NCI-H69 (cell line): ENCODE measurements around the gene C1S.
"Not testable (repeated sequence)": the region's sequence is repeated elsewhere in the genome, so short reads cannot be mapped to it uniquely, and the experiment has no call there.

ENCODE experiments used
- DNase-seq: peaks from one replicate; lab custom pipeline; 2025; lab: John Stamatoyannopoulos, UW

The C1S gene

DNA sequence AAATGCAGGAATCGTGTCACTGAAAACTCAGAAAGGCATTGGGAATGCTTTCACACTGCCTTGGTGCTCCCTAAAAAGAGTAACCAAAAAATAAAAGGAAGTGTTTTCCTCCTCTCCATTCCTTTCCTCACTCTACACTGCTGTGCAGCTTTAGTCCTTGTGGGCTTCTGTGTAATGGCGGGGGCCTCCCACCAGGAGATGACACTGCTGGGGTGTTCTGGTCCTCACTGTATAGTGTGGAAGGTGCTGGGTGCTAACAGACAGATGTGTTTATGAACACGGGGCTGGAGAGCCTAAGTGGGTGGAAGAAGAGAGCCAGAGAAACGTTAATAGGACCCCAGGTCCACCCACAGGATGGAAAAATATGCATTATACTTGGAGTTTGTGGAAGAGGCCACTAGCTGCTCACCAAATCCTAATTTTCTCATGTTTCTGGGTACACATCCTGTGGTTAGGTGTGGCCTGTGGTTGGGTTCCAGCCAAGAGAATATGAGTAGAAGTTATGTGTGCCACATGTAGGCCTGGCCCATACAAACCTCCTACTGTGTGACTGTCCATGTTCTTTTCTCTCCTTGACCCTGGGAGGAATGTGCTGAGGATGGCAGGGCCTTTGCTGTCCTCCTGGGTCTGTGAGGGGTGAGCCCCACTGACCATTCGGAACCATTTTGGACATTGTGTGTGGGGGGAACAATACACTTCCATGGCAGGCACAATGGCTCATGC lies 14.0 kb upstream of the C1S start:
- DNase-seq = no peak

GRCh38 chr12:7047306-7047705 lies 13.2 kb upstream of the C1S start:
- DNase-seq = no peak

DNA sequence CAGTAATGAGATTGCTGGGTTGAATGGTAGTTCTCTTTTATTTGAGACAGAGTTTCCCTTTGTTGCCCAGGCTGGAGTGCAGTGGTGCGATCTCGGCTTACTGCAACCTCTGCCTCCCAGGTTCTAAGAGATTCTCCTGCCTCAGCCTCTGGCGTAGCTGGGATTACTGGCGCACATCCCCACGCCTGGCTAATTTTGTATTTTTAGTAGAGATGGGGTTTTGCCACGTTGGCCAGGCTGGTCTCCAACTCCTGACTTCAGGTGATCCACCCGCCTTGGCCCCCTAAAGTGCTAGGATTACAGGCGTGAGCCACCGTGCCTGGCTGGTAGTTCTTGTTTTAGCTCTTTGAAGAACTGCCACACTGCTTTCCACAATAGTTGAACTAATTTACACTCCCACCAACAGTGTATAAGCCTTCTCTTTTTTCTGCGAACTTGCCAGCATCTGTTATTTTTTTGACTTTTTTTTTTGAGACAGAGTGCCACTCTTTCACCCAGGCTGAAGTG lies 11.0 kb upstream of the C1S start:
- DNase-seq = not testable (repeated sequence)

DNA sequence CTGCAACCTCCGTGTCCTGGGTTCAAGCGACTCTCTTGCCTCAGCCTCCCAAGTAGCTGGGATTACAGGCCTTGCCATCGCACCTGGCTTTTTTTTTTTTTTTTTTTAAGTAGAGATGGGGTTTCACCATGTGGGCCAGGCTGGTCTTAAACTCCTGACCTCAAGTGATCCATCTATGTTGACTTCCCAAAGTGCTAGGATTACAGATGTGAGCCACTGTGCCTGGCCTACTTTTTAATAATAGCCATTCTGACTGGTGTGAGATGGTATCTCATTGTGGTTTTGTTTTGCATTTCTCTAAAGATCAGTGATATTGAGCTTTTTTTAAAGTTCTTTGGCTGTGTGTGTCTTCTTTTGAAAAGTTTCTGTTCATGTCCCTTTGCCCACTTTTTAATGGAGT lies 10.5 kb upstream of the C1S start:
- not testable (repeated sequence) for DNase-seq

- no peak for DNase-seq
Observed at GRCh38 chr12:7054925-7055324, 5.6 kb upstream of the C1S start.

- not testable (repeated sequence) for DNase-seq
Observed at GRCh38 chr12:7055736-7056135, 4.8 kb upstream of the C1S start.

DNA sequence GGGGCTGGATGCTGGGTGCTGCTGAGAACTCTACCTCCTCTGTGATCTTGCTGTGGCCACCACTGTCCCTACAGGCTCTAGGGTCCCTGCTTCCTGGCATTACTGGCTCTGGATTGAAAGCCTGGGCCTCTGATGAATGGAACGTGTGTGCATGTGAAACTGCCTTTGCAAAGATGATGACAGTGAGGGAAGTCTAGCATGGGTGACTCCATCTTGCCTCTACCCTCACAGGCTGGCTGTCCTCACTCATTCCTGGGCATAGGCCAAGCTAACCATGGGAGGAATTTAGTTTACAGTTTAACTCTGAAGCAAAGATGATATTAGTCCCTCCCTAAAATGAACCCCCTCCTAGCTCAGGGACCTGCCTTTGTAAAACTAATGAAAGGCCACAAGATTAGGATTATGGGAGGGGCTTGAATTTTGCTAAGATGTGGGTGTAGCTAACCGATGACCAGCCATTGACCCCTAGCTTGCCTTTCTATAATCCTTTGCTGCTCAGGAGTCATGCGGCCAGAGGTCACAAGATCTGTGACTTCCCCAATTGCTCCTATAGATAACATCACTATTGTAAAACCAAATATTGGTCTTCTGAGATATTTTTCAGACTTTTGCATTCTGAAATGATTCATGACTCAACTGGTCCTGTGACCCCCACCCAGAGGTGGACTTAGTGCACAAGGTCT lies 2.2 kb upstream of the C1S start:
- no peak for DNase-seq

GRCh38 chr12:7058850-7059395 lies 1.6 kb upstream of the C1S start:
- DNase-seq = no peak

GRCh38 chr12:7059780-7060179 lies 738 bp upstream of the C1S start:
- no peak for DNase-seq

- no peak for DNase-seq
Observed at GRCh38 chr12:7061138-7061537, 620 bp downstream of the C1S start.

- DNase-seq = no peak
Observed at GRCh38 chr12:7061596-7061995, 1.1 kb downstream of the C1S start.

GRCh38 chr12:7064516-7064915 lies 4.0 kb downstream of the C1S start:
- DNase-seq = no peak

DNA sequence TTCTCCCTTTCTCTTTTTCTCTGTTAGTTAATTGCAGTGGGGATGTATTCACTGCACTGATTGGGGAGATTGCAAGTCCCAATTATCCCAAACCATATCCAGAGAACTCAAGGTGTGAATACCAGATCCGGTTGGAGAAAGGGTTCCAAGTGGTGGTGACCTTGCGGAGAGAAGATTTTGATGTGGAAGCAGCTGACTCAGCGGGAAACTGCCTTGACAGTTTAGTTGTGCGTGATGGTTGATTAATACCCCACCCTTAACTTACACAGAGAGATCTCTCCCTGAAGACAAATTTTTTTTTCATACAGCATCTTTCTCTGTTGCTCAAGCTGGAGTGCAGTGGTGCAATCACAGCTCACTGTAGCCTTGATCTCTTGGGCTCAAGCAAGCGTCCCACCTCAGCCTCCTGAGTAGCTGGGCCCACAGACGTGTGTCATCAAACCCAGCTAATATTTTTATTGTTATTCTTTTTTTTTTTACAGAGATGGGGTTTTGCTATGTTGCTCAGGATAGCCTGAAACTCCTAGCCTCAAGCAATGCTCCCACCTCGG lies 4.6 kb downstream of the C1S start:
- no peak for DNase-seq

GRCh38 chr12:7066596-7066995 lies 6.1 kb downstream of the C1S start:
- DNase-seq = no peak

- DNase-seq = no peak
Observed at GRCh38 chr12:7067096-7067495, 6.6 kb downstream of the C1S start.

DNA sequence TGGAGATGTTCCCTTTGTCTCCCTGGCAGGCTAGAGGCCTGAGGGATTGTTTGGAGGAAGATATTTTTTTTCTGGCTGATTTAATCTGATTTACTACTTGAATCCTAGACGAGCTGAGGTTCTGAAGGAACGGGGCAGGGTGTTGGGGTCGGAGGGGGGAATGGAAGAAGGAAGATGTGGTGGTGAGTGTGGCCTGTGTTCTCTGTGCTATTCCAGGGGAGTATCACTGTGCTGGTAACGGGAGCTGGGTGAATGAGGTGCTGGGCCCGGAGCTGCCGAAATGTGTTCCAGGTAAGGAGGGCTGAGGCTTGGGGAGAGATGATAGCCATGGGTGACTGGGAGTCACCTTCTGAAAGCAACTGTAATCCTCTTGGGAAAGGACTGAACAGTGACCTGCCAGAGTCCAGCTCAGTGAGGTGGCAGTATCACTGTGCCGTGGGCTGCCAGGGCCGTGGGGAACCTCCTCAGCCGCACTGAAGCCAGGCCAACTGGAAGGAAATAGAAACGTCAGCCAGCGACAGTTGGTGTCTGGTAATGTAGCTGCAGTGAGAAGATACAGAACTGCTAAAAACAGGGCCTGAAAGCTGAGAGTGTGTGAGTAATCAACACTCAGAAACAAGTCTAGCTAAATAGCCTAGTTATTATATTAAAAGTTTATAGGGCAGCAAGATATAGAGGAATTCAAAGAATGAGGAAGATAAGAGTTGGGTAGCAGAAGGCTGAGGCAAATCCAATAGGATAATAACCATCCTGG lies 7.9 kb downstream of the C1S start:
- no peak for DNase-seq

GRCh38 chr12:7068994-7069346 lies 8.5 kb downstream of the C1S start:
- DNase-seq = no peak

GRCh38 chr12:7069386-7069785 lies 8.9 kb downstream of the C1S start:
- no peak for DNase-seq

GRCh38 chr12:7072035-7072434 lies 11.5 kb downstream of the C1S start:
- DNase-seq = no peak

DNA sequence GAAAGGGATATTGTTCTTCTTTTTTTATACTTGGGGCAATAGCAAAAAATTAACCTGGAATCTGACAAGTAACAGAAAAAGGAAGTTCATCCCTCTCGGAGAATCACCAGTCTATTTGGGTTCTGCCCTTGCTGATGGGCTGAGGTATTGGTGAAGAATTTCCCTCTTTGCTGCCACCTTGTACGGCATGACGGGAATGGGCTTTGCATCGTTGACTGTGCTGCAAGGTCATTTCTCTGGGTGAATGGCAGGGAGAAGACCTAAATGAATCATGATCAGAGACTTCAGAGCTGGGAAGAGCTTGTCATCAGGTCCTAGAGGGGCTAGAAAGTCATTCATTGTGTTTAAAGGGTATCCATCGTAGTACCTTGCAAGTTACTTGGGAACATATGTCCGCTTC lies 12.0 kb downstream of the C1S start:
- DNase-seq = no peak

- DNase-seq = no peak
Observed at GRCh38 chr12:7073946-7074345, 13.4 kb downstream of the C1S start.

DNA sequence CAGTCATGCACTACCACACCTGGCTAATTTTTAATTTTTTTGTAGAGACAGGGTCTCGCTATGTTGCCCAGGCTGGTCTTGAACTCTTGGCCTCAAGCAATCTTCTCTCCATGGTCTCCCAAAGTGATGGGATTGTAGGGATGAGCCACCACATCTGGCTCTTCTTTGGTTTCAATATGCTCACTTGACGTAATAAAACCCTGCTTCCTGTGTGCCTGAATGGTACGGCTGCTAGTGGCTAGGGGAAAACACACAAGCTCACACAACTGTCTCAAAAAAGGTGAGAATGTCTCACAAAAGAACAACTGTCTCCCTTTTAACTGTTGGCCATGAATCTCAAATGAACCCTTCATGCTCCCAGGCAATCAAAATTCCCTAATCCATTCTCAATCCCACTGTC lies 15.0 kb downstream of the C1S start:
- DNase-seq = no peak
